Left lung (tissue), 14 donors: ENCODE results near the gene CBLN4. TPM values are rescaled to one million over a fixed set of nuclear protein-coding genes. Genes with fewer than 3 reads are reported as not detected.

Source experiments
- ATAC-seq: fragments of 200-7000 bp; cut with Tn5 transposase; one replicate; pipeline ENCODE4 v1.9.1; 2020; ENCODE audit warnings: moderate library complexity
- DNase-seq, 4 donors: peaks; one replicate each; pipeline ENCODE4 v3.0.0-alpha.2; 2013 to 2020
- H3K27ac ChIP-seq, 2 donors: fragments of 200-600 bp; sonication (generic) in 1 of 2; one replicate each; pipeline versions ENCODE4 v1.5.0 to v1.8.0; 2020 to 2021
- H3K27me3 ChIP-seq, 2 donors: fragments of 200-600 bp; sonication (generic) in 1 of 2; one replicate each; pipeline versions ENCODE4 v1.5.0 to v1.8.0; 2020 to 2021
- H3K36me3 ChIP-seq, 2 donors: fragments of 200-600 bp; sonication (generic) in 1 of 2; one replicate each; pipeline versions ENCODE4 v1.5.0 to v1.8.0; 2020 to 2021
- H3K4me1 ChIP-seq, 2 donors: fragments of 200-600 bp; one replicate each; pipeline ENCODE4 v1.8.0; 2021
- H3K4me3 ChIP-seq, 2 donors: fragments of 200-600 bp; sonication (generic) in 1 of 2; one replicate each; pipeline versions ENCODE4 v1.5.0 to v1.8.0; 2020 to 2021; ENCODE audit warnings: mild to moderate bottlenecking in 1 of 2
- H3K9me3 ChIP-seq, 2 donors: fragments of 200-600 bp; sonication (generic) in 1 of 2; one replicate each; pipeline versions ENCODE4 v1.5.0 to v1.8.0; 2020 to 2021
- intact Hi-C, 2 donors: fragments of 100-400 bp; cut with DNase I; formaldehyde crosslinking; loops; one replicate each; pipeline versions ENCODE4 v1.11.2 to v1.14.2; 2022
- long read RNA-seq, 12 donors: library from polyadenylated mRNA in 2 of 12; unstranded in 2 of 12; transcript quantifications; one replicate each; pipeline ENCODE4 v2.0.0 and lab custom pipeline, GENCODE V29; 2019 to 2026
- polyA plus RNA-seq, 6 donors: library from polyadenylated mRNA; unstranded; fragments of 120-200 nt; gene quantifications; one replicate each; pipeline ENCODE4 v1.2.1, GENCODE V29; 2013; ENCODE audit not compliant: insufficient read length in 6 of 6
- total RNA-seq, 2 donors: library from RNA; stranded (reverse); fragmentation: NEBNext Ultra II Directional; extraction: Animal tissue kit (Norgen Biotek cat#: 25700); gene quantifications; one replicate each; pipeline ENCODE4 v1.2.1, GENCODE V29; 2021
- TF ChIP-seq, protein P1 (sequence below), 2 donors: fragments of 200-600 bp; sonication (generic) in 1 of 2; IDR thresholded peaks; one replicate each; pipeline versions ENCODE4 v1.5.0 to v1.8.0; 2021; ENCODE audit warnings: antibody characterized with exemption in 2 of 2
- donor health status: DM: no; HTN: yes; CAD: no.
- donor health status: DM: no; HTN: no; CAD: no.

Gene CBLN4
- 1 to 10 TPM in 1 of 2 donors, under 1 TPM in 1; 0.26 to 4.7 TPM for total RNA-seq
- 1 to 10 TPM in 1 of 6 donors, under 1 TPM in 5; 0.06 to 1.3 (median 0.24) TPM for polyA plus RNA-seq
- long read RNA-seq, donor 1, partial matches to known transcripts: 0 of 1 reads
- long read RNA-seq, donor 1, other reads (novel, unspliced or antisense): 0 of 1 reads
- long read RNA-seq, donor 2, partial matches to known transcripts: 0 of 1 reads
- long read RNA-seq, donor 2, other reads (novel, unspliced or antisense): 0 of 1 reads
- long read RNA-seq, donor 3, partial matches to known transcripts: 0 of 1 reads
- long read RNA-seq, donor 3, other reads (novel, unspliced or antisense): 0 of 1 reads
- long read RNA-seq, donor 4, partial matches to known transcripts: 1 of 1 reads
- long read RNA-seq, donor 4, other reads (novel, unspliced or antisense): 0 of 1 reads
- long read RNA-seq, donor 5: 0 reads
- long read RNA-seq, donor 6: 0 reads
- long read RNA-seq, donor 7: 0 reads
- long read RNA-seq, donor 8: 0 reads
- long read RNA-seq, donor 9: 0 reads
- long read RNA-seq, donor 10: 0 reads
- long read RNA-seq, donor 11, transcript CBLN4-201 (3 exons, 3,024 nt): major isoform, 6 of 6 reads
- long read RNA-seq, donor 11, partial matches to known transcripts: 0 of 6 reads
- long read RNA-seq, donor 11, other reads (novel, unspliced or antisense): 0 of 6 reads
- long read RNA-seq, donor 12: 0 reads

DNA sequence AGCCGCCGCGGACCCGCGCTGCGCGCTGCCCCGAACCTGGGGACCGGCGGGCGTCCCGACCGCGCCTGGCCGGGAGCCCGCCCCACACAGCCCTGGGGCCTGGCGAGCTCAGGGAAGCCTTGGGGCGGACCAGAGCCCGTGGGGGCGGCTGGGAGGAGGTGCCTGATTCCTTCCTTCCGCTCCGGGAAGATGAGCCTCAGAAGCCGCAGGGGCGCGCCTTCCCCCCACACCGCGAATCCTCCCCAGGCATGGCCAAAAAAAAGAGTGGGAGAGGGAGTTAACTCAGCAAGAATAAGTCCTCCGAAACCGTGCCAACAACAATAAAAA lies at the start of gene CBLN4:
Gene CBLN4, minus strand, starts transcription at position 131 of the 327 bp plus-strand sequence. CDS start 1,348 bp downstream, outside the sequence.
- Histone ChIP-seq H3K4me3 (no peak within 1 kb of the TSS), H3K27me3 (peaks cover 41 to 61% of the 10 kb centered on the region in 2 donors), H3K27ac (no peak within 1 kb of the TSS), H3K9me3 (no peaks in the 10 kb centered on the region), H3K36me3 (no peaks in the 10 kb centered on the region), H3K4me1 (peaks cover 0 to 6% of the 10 kb centered on the region in 2 donors)
- intact Hi-C loops: no loop called here
- no peak for DNase-seq
- peak; percentile 14 for ATAC-seq
- TF ChIP-seq, protein P1, sequence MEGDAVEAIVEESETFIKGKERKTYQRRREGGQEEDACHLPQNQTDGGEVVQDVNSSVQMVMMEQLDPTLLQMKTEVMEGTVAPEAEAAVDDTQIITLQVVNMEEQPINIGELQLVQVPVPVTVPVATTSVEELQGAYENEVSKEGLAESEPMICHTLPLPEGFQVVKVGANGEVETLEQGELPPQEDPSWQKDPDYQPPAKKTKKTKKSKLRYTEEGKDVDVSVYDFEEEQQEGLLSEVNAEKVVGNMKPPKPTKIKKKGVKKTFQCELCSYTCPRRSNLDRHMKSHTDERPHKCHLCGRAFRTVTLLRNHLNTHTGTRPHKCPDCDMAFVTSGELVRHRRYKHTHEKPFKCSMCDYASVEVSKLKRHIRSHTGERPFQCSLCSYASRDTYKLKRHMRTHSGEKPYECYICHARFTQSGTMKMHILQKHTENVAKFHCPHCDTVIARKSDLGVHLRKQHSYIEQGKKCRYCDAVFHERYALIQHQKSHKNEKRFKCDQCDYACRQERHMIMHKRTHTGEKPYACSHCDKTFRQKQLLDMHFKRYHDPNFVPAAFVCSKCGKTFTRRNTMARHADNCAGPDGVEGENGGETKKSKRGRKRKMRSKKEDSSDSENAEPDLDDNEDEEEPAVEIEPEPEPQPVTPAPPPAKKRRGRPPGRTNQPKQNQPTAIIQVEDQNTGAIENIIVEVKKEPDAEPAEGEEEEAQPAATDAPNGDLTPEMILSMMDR (IDR thresholded peaks at IDR 0.05): no peak

DNA sequence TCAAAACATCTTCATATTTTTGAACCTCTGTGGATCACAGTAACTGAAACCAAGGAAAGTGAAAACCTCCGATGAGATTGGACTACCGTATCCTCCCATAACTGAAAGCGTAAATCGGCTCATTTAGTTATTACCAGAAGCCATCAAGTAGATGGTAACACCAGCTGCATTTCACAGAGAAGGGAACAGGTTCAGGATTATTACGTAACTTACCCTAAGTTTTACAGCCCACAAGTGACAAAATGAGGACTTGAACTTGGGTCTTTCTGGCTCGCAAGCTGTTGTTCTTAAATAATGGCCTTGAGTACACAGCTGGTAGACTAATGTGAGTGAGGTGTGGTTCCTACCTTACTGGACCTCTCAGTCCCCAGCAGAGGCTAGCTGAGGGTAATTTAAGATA lies 37.9 kb upstream of the CBLN4 start:
- Histone ChIP-seq H3K27ac (no peak overlapping the region), H3K4me3 (no peak overlapping the region), H3K9me3 (no peaks in the 10 kb centered on the region), H3K36me3 (no peaks in the 10 kb centered on the region), H3K27me3 (no peaks in the 10 kb centered on the region), H3K4me1 (no peaks in the 10 kb centered on the region)
- TF ChIP-seq, protein P1 (IDR thresholded peaks at IDR 0.05): no peak
- intact Hi-C loops: no loop called here
- DNase-seq (no peak), ATAC-seq (no peak)

DNA sequence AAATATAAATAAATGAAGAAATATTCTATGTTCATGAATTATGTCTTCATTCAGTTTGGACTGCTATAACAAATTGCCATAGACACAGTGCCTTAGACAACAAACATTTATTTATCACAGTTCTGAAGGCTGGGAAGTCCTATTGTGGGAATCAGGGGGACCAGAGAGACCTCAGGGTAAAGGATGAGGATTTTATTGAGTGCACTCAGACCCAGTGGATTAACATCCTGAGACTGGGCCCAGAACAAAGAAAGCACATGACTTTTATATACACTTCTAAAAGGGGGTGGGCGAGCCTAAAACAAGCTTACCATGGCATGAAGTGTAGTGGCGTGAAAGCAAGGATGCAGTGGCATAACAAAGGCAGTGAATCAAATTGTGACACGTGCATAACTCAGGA lies 26.9 kb upstream of the CBLN4 start:
- DNase-seq: no peak
- H3K9me3 ChIP-seq: peaks cover 0 to 75% of the 10 kb centered on the region in 2 donors
- TF ChIP-seq, protein P1 (IDR thresholded peaks at IDR 0.05): no peak
- no peak overlapping the region for H3K4me3 ChIP-seq
- intact Hi-C loops: no loop called here
- no peaks in the 10 kb centered on the region for H3K36me3 ChIP-seq
- H3K27ac ChIP-seq: no peak overlapping the region
- H3K27me3 ChIP-seq: no peaks in the 10 kb centered on the region
- no peak for ATAC-seq
- H3K4me1 ChIP-seq: no peaks in the 10 kb centered on the region

DNA sequence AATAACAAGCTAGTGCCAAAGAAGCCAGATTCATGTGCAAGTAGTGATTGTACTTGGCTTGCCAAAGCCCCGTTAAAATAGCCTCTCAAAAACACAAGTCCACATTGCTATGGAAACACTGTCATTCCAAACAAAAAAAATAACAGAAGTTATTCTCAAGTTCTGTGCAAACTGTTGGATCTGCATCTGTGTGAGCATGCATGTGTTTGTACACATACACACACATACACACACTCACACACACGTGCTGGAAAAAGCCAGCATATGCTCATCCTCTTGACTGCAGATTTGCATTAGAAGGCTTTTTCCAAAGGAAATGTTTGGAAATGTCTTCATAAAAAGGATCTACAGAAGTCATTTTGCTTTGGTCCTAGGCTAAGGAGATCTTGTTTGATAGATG lies 13.4 kb upstream of the CBLN4 start:
- TF ChIP-seq, protein P1 (IDR thresholded peaks at IDR 0.05): no peak
- Histone ChIP-seq H3K4me1 (no peaks in the 10 kb centered on the region), H3K9me3 (no peaks in the 10 kb centered on the region), H3K36me3 (no peaks in the 10 kb centered on the region), H3K27ac (no peak overlapping the region), H3K27me3 (no peaks in the 10 kb centered on the region), H3K4me3 (no peak overlapping the region)
- ATAC-seq (no peak), DNase-seq (no peak)
- intact Hi-C loops: no loop called here

DNA sequence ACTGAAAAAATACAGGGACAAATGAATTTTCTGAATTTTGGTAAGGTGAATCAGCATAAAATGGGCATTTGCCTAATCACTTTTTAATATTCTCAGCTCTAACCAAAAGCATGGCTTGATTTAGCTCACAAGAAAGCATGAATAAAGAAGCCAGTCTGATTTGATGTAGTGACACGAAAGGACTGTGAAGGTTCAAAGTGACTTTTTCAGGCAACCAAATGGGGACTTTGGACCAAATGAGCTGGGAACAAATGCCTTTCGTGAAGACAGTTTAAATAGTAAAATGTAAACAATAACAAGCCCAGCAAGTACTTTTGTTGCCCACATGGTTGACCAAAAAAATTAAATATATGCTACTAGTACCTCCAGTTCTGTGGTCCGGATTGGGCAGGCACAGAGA lies 12.9 kb upstream of the CBLN4 start:
- intact Hi-C loops: no loop called here
- ATAC-seq: no peak
- H3K36me3 ChIP-seq: no peaks in the 10 kb centered on the region

More for the DNA sequence above, 12.9 kb upstream of the CBLN4 start:
- TF ChIP-seq, protein P1 (IDR thresholded peaks at IDR 0.05): no peak
- H3K9me3 ChIP-seq: no peaks in the 10 kb centered on the region
- H3K4me3 ChIP-seq: no peak overlapping the region
- H3K27ac ChIP-seq: no peak overlapping the region
- no peaks in the 10 kb centered on the region for H3K4me1 ChIP-seq
- no peak for DNase-seq
- H3K27me3 ChIP-seq: no peaks in the 10 kb centered on the region
